ENCODE data around the gene PLPPR2. TPM values are rescaled to one million over a fixed set of nuclear protein-coding genes. Genes with fewer than 3 reads are reported as not detected.
"Not testable (repeated sequence)": the region's sequence is repeated elsewhere in the genome, so short reads cannot be mapped to it uniquely, and the experiment has no call there.

PLPPR2 gene
- total RNA-seq, 1 donor from 2014 or later: 15.9 TPM

GRCh38 chr19:11377237-11377636 lies 22.0 kb downstream of the PLPPR2 start:
- Mint-ChIP-seq H3K4me3 (peak overlapping the region; percentile 21), H3K27me3 (peaks cover 10% of the 10 kb centered on the region), H3K9me3 (no peaks in the 10 kb centered on the region), H3K36me3 (peaks cover 3% of the 10 kb centered on the region), H3K4me1 (ENCODE audit: unreplicated experiment) (peaks cover 27% of the 10 kb centered on the region), H3K27ac (no peak overlapping the region)
- DNase-seq (ENCODE audit: extremely low spot score, unreplicated experiment): no peak
- TF ChIP-seq CTCF (conservative IDR thresholded peaks at IDR 0.05): no peak

- TF ChIP-seq CTCF (conservative IDR thresholded peaks at IDR 0.05): no peak
- H3K27me3 Mint-ChIP-seq: peaks cover 13% of the 10 kb centered on the region
- H3K36me3 Mint-ChIP-seq: peaks cover 3% of the 10 kb centered on the region
- DNase-seq (ENCODE audit: extremely low spot score, unreplicated experiment): no peak
- peaks cover 27% of the 10 kb centered on the region for H3K4me1 Mint-ChIP-seq (ENCODE audit: unreplicated experiment)
- H3K9me3 Mint-ChIP-seq: no peaks in the 10 kb centered on the region
- H3K27ac Mint-ChIP-seq: no peak overlapping the region
- no peak overlapping the region for H3K4me3 Mint-ChIP-seq
Measured at GRCh38 chr19:11377756-11378155, 22.5 kb downstream of the PLPPR2 start.

- peaks cover 22% of the 10 kb centered on the region for H3K4me1 Mint-ChIP-seq (ENCODE audit: unreplicated experiment)
- no peak overlapping the region for H3K4me3 Mint-ChIP-seq
- H3K36me3 Mint-ChIP-seq: peaks cover 3% of the 10 kb centered on the region
- H3K27me3 Mint-ChIP-seq: peaks cover 17% of the 10 kb centered on the region
- H3K9me3 Mint-ChIP-seq: no peaks in the 10 kb centered on the region
- peak; percentile 78 for TF ChIP-seq CTCF (conservative IDR thresholded peaks at IDR 0.05)
- H3K27ac Mint-ChIP-seq: peak overlapping the region; percentile 64
- DNase-seq (ENCODE audit: extremely low spot score, unreplicated experiment): no peak
Measured at GRCh38 chr19:11378319-11379189, 23.3 kb downstream of the PLPPR2 start.

GRCh38 chr19:11379269-11379845 lies 24.1 kb downstream of the PLPPR2 start:
- H3K27ac Mint-ChIP-seq; H3K9me3 Mint-ChIP-seq; H3K4me3 Mint-ChIP-seq; DNase-seq (ENCODE audit: extremely low spot score, unreplicated experiment); H3K36me3 Mint-ChIP-seq: not testable (repeated sequence)
- Mint-ChIP-seq H3K4me1 (ENCODE audit: unreplicated experiment) (peaks cover 23% of the 10 kb centered on the region), H3K27me3 (peaks cover 17% of the 10 kb centered on the region)

- H3K4me1 Mint-ChIP-seq (ENCODE audit: unreplicated experiment): peaks cover 28% of the 10 kb centered on the region
- no peak for DNase-seq (ENCODE audit: extremely low spot score, unreplicated experiment)
- no peak for TF ChIP-seq CTCF (conservative IDR thresholded peaks at IDR 0.05)
- no peaks in the 10 kb centered on the region for H3K9me3 Mint-ChIP-seq
- H3K27me3 Mint-ChIP-seq: peaks cover 17% of the 10 kb centered on the region
- H3K4me3 Mint-ChIP-seq: peak overlapping the region; percentile 94
- H3K36me3 Mint-ChIP-seq: peaks cover 3% of the 10 kb centered on the region
- no peak overlapping the region for H3K27ac Mint-ChIP-seq
Measured at GRCh38 chr19:11379857-11380350, 24.7 kb downstream of the PLPPR2 start.
